ENCODE data around the gene FRY. TPM values are rescaled to one million over a fixed set of nuclear protein-coding genes. Genes with fewer than 3 reads are reported as not detected.
A peak's percentile ranks its signal among the peaks of the same experiment; 100 is the strongest.

FRY gene
- total RNA-seq, 1 experiment from 2014 or later, result 4.7 TPM

DNA sequence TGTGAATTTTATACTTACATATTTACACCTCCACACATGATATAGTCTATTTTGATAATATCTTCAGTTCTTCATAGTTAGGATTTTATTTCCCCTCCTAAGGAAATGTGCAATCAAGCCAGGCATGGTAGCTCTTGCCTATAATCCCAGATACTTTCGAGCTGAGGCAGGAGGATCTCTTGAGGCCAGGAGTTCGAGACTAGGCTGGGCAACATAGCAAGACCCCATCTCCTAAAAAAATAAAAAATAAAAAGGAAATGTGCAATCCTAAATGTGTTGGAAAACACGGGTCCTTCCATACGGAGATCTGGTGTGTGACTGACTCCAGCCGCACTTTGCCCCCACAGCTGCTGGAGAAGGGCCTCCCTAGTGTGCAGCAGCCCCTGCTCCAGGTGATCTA, 212.1 kb downstream of the FRY start:
- no peak for DNase-seq
- POLR2A ChIA-PET (ENCODE audit: unreplicated experiment), result no interaction called here
- H3K27ac ChIP-seq, result no peak overlapping the region
- no peaks in the 10 kb centered on the region for H4K20me1 ChIP-seq (ENCODE audit: insufficient read depth)
- no peaks in the 10 kb centered on the region for H3K27me3 ChIP-seq (ENCODE audit: insufficient read depth, low read depth)
- H3K36me3 ChIP-seq (ENCODE audit: low read depth), result no peaks in the 10 kb centered on the region
- H3K4me3 ChIP-seq, result no peak overlapping the region
- no peaks in the 10 kb centered on the region for H3K4me1 ChIP-seq (replicated peaks; ENCODE audit: insufficient read depth)
- H3K9me3 ChIP-seq (ENCODE audit: insufficient read depth, low read depth), result no peaks in the 10 kb centered on the region
- intact Hi-C loops (cut with micrococcal nuclease; ENCODE audit: unreplicated experiment), result no loop called here
- H3K9me2 ChIP-seq (ENCODE audit: insufficient read depth), result no peaks in the 10 kb centered on the region
- CTCF ChIA-PET, result interaction anchor here (0.6 kb wide), 1 partner anchor 9 kb away, joined by 3 read pairs; no protein-coding TSS in a partner anchor
- H2AFZ ChIP-seq, result no peak overlapping the region
- TF ChIP-seq EZH2 (IDR thresholded peaks at IDR 0.05; ENCODE audit: low read depth), result no peak
- TF ChIP-seq, protein P1, sequence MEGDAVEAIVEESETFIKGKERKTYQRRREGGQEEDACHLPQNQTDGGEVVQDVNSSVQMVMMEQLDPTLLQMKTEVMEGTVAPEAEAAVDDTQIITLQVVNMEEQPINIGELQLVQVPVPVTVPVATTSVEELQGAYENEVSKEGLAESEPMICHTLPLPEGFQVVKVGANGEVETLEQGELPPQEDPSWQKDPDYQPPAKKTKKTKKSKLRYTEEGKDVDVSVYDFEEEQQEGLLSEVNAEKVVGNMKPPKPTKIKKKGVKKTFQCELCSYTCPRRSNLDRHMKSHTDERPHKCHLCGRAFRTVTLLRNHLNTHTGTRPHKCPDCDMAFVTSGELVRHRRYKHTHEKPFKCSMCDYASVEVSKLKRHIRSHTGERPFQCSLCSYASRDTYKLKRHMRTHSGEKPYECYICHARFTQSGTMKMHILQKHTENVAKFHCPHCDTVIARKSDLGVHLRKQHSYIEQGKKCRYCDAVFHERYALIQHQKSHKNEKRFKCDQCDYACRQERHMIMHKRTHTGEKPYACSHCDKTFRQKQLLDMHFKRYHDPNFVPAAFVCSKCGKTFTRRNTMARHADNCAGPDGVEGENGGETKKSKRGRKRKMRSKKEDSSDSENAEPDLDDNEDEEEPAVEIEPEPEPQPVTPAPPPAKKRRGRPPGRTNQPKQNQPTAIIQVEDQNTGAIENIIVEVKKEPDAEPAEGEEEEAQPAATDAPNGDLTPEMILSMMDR (conservative IDR thresholded peaks at IDR 0.05), result no peak
- no TSS peak for BruUV-seq (replicated peaks)
- H3F3A ChIP-seq (ENCODE audit: insufficient read depth, low read depth), result no peaks in the 10 kb centered on the region
- H3K79me2 ChIP-seq (ENCODE audit: low read depth), result no peaks in the 10 kb centered on the region
- no peak overlapping the region for H3K4me2 ChIP-seq

DNA sequence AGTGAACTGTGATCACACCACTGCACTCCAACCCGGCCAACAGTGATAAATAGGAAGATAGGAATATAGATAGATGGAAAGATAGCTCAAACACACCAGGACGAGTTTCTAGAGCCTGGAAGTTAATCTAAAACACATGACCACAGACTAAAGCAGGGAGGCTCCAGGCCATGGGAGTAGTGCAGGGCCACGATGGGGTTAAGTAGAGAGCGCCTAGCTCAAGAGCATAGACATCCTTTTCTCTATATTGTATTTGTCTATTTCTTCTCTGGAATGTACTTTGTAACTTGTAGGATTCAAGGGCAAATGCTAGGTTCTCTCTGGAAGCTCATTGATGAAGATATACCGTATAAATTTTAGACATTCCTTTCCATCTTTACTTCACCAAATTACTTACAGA, 214.0 kb downstream of the FRY start:
- H3K4me3 ChIP-seq, result no peak overlapping the region
- no peaks in the 10 kb centered on the region for H3K79me2 ChIP-seq (ENCODE audit: low read depth)
- CTCF ChIA-PET, result interaction anchor here (0.6 kb wide), 1 partner anchor 55 kb away, joined by 3 read pairs; no protein-coding TSS in a partner anchor
- intact Hi-C loops (cut with micrococcal nuclease; ENCODE audit: unreplicated experiment), result no loop called here
- no peaks in the 10 kb centered on the region for H4K20me1 ChIP-seq (ENCODE audit: insufficient read depth)
- H2AFZ ChIP-seq, result no peak overlapping the region
- no peaks in the 10 kb centered on the region for H3K9me2 ChIP-seq (ENCODE audit: insufficient read depth)
- no peak overlapping the region for H3K4me2 ChIP-seq
- H3K27ac ChIP-seq, result no peak overlapping the region
- no peaks in the 10 kb centered on the region for H3F3A ChIP-seq (ENCODE audit: insufficient read depth, low read depth)
- TF ChIP-seq, protein P1 (conservative IDR thresholded peaks at IDR 0.05), result no peak
- no peak for TF ChIP-seq EZH2 (IDR thresholded peaks at IDR 0.05; ENCODE audit: low read depth)
- H3K4me1 ChIP-seq (replicated peaks; ENCODE audit: insufficient read depth), result no peaks in the 10 kb centered on the region
- POLR2A ChIA-PET (ENCODE audit: unreplicated experiment), result no interaction called here
- DNase-seq, result no peak
- H3K9me3 ChIP-seq (ENCODE audit: insufficient read depth, low read depth), result no peaks in the 10 kb centered on the region
- H3K27me3 ChIP-seq (ENCODE audit: insufficient read depth, low read depth), result no peaks in the 10 kb centered on the region
- BruUV-seq (replicated peaks), result no TSS peak
- H3K36me3 ChIP-seq (ENCODE audit: low read depth), result no peaks in the 10 kb centered on the region

DNA sequence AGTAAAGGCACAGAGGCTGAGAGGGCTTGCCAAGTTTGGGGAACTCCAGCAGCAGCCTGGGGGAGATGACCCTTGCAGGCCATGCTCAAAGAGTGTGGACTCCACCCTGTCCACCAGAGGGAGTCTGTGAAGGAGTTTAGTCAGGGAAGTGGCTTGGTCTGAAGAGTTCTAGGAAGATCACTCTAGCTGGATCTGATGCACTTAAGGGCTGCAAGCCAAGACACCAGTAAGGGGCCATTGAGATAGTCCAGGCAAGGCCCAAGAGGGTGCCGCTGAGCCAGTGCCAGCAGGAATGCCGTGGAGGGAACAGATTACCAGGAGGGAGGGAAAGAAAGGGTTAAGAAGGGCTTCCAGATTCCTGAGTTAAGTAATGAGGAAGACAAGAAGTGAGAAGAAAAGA, 214.9 kb downstream of the FRY start:
- no peaks in the 10 kb centered on the region for H3K36me3 ChIP-seq (ENCODE audit: low read depth)
- H3F3A ChIP-seq (ENCODE audit: insufficient read depth, low read depth), result no peaks in the 10 kb centered on the region
- intact Hi-C loops (cut with micrococcal nuclease; ENCODE audit: unreplicated experiment), result loop anchor here (1.0 kb wide), 1 partner anchor 64 kb away; no protein-coding TSS in a partner anchor
- H3K79me2 ChIP-seq (ENCODE audit: low read depth), result no peaks in the 10 kb centered on the region
- peak; percentile 37 to 48 for DNase-seq
- no peaks in the 10 kb centered on the region for H3K4me1 ChIP-seq (replicated peaks; ENCODE audit: insufficient read depth)
- no peak overlapping the region for H2AFZ ChIP-seq
- no peak overlapping the region for H3K4me3 ChIP-seq
- ChIA-PET POLR2A (ENCODE audit: unreplicated experiment) (no interaction called here), CTCF (interaction anchor here (0.7 kb wide), 1 partner anchor 337 kb away, joined by 3 read pairs; no protein-coding TSS in a partner anchor)
- no peaks in the 10 kb centered on the region for H3K9me3 ChIP-seq (ENCODE audit: insufficient read depth, low read depth)
- H4K20me1 ChIP-seq (ENCODE audit: insufficient read depth), result no peaks in the 10 kb centered on the region
- TF ChIP-seq, protein P1 (conservative IDR thresholded peaks at IDR 0.05), result peak; percentile 75
- TF ChIP-seq EZH2 (IDR thresholded peaks at IDR 0.05; ENCODE audit: low read depth), result no peak
- H3K27ac ChIP-seq, result no peak overlapping the region
- no peaks in the 10 kb centered on the region for H3K9me2 ChIP-seq (ENCODE audit: insufficient read depth)
- H3K4me2 ChIP-seq, result no peak overlapping the region
- no peaks in the 10 kb centered on the region for H3K27me3 ChIP-seq (ENCODE audit: insufficient read depth, low read depth)
- no TSS peak for BruUV-seq (replicated peaks)

All from PC-9 (cell line).